A549 (cell line): ENCODE data around the gene PALS1. TPM values are rescaled to one million over a fixed set of nuclear protein-coding genes. Genes with fewer than 3 reads are reported as not detected.

Source experiments
- ATAC-seq, 2 experiments: fragments of 200-7000 bp in 1 of 2; fragments of >200 bp in 1 of 2; cut with Nextera tagmentation in 1 of 2; cut with Tn5 transposase in 1 of 2; 3 replicates each; pipeline versions ENCODE4 v1.8.0 to v1.9.1; 2018 to 2020; ENCODE audit warnings: mild to moderate bottlenecking in 1 of 2, moderate library complexity in 1 of 2
- CTCF ChIA-PET: fragments of 300-600 bp; sonication (Branson Sonifier 250); formaldehyde crosslinking; extraction: SDS; loops from one replicate; lab custom pipeline; 2021; ENCODE audit warnings: antibody characterized with exemption, inconsistent platforms; lab: Yijun Ruan, JAX
- POLR2A ChIA-PET: fragments of 350-600 bp; formaldehyde crosslinking; extraction: SDS; loops from one replicate; lab custom pipeline; 2021; ENCODE audit warnings: antibody characterized with exemption, inconsistent platforms; lab: Yijun Ruan, JAX
- DNase-seq, 2 experiments: peaks; one replicate each; pipeline versions ENCODE4 v3.0.0 to v3.0.0-alpha.2; 2011 to 2016; ENCODE audit warnings: low read depth in 1 of 2, low spot score in 1 of 2
- FAIRE-seq: peaks from 2 replicates; lab custom pipeline; 2011; peaks lifted over from hg19 to GRCh38; lab: Jason Lieb, UNC
- H3K27ac ChIP-seq, 2 experiments: fragments of >200 bp; sonication (Bioruptor Twin); formaldehyde crosslinking; 3 replicates each; pipeline ENCODE4 v1.5.1; 2016 to 2017
- H3K4me1 ChIP-seq: fragments of >200 bp; sonication (Bioruptor Twin); formaldehyde crosslinking; 3 replicates; pipeline ENCODE4 v1.6.1; 2016
- H3K4me2 ChIP-seq: fragments of >200 bp; sonication (Bioruptor Twin); formaldehyde crosslinking; 3 replicates; pipeline ENCODE4 v1.6.1; 2016
- H3K4me3 ChIP-seq: fragments of >200 bp; sonication (Bioruptor Twin); formaldehyde crosslinking; 3 replicates; pipeline ENCODE4 v1.5.1; 2016
- H3K9me3 ChIP-seq: fragments of >200 bp; sonication (Bioruptor Twin); formaldehyde crosslinking; 3 replicates; pipeline ENCODE4 v1.6.1; 2016
- ATOH8 ChIP-seq: fragments of 250-450 bp; sonication (Bioruptor Pico); IDR thresholded peaks from 2 replicates; pipeline ENCODE4 v1.5.0; 2020; ENCODE audit warnings: low read depth, mild to moderate bottlenecking, moderate library complexity
- BCL3 ChIP-seq: fragments of >200 bp; sonication (Bioruptor Twin); formaldehyde crosslinking; IDR thresholded peaks from 3 replicates; pipeline ENCODE4 v1.6.1; 2016
- CBX2 ChIP-seq: fragments of 200-600 bp; sonication (generic); IDR thresholded peaks from 2 replicates; pipeline ENCODE4 v1.6.1; 2016; ENCODE audit warnings: low read depth, mild to moderate bottlenecking, borderline replicate concordance
- CEBPB ChIP-seq, 2 experiments: fragments of >200 bp in 1 of 2; sonication (Bioruptor Twin) in 1 of 2; formaldehyde crosslinking in 1 of 2; IDR thresholded peaks; 2 replicates each; pipeline ENCODE4 v1.6.1; 2012 to 2016
- CHD4 ChIP-seq: fragments of 200-600 bp; sonication (generic); IDR thresholded peaks from 2 replicates; pipeline ENCODE4 v1.6.1; 2016; ENCODE audit warnings: antibody characterized with exemption, mild to moderate bottlenecking, borderline replicate concordance
- EHF ChIP-seq: fragments of 250-450 bp; sonication (Bioruptor Pico); IDR thresholded peaks from 2 replicates; pipeline ENCODE4 v1.5.0; 2020; ENCODE audit warnings: mild to moderate bottlenecking
- EHMT2 ChIP-seq: fragments of 200-600 bp; sonication (generic); IDR thresholded peaks from 2 replicates; pipeline ENCODE4 v1.6.1; 2016; ENCODE audit warnings: antibody characterized with exemption, low read depth, mild to moderate bottlenecking, moderate library complexity
- ELK1 ChIP-seq: fragments of 150-350 bp; IDR thresholded peaks from 2 replicates; pipeline ENCODE4 v1.6.1; 2014; ENCODE audit warnings: low read depth, mild to moderate bottlenecking, low read length
- FOSB ChIP-seq: fragments of 250-450 bp; sonication (Bioruptor Pico); IDR thresholded peaks from 2 replicates; pipeline ENCODE4 v1.5.0; 2020; ENCODE audit warnings: mild to moderate bottlenecking, moderate library complexity
- FOXS1 ChIP-seq: fragments of 250-450 bp; sonication (Bioruptor Pico); IDR thresholded peaks from 2 replicates; pipeline ENCODE4 v1.5.0; 2020; ENCODE audit warnings: mild to moderate bottlenecking, moderate library complexity
- GATA3 ChIP-seq: IDR thresholded peaks from 2 replicates; pipeline ENCODE4 v1.6.1; 2012; ENCODE audit warnings: borderline replicate concordance
- HES2 ChIP-seq: fragments of >200 bp; sonication (Bioruptor Twin); formaldehyde crosslinking; IDR thresholded peaks from 2 replicates; pipeline ENCODE4 v1.6.1; 2016
- HOXB13 ChIP-seq: fragments of 250-450 bp; sonication (Bioruptor Pico); IDR thresholded peaks from 2 replicates; pipeline ENCODE4 v1.5.0; 2020; ENCODE audit warnings: low read depth, mild to moderate bottlenecking, moderate library complexity
- JUN ChIP-seq, 2 experiments: fragments of >200 bp; sonication (Bioruptor Twin); formaldehyde crosslinking; IDR thresholded peaks; 2 replicates in 1 of 2; 3 replicates in 1 of 2; pipeline ENCODE4 v1.6.1; 2016 to 2017
- JUNB ChIP-seq: fragments of >200 bp; sonication (Bioruptor Twin); formaldehyde crosslinking; IDR thresholded peaks from 2 replicates; pipeline ENCODE4 v1.6.1; 2016
- MAX ChIP-seq: IDR thresholded peaks from 2 replicates; pipeline ENCODE4 v1.6.1; 2012
- NPAS2 ChIP-seq: fragments of 250-450 bp; sonication (Bioruptor Pico); IDR thresholded peaks from 2 replicates; pipeline ENCODE4 v1.8.0; 2022; ENCODE audit warnings: mild to moderate bottlenecking, moderate library complexity, borderline replicate concordance
- NR3C1 ChIP-seq: fragments of >200 bp; sonication (Bioruptor Twin); formaldehyde crosslinking; IDR thresholded peaks from 3 replicates; pipeline ENCODE4 v1.6.1; 2017
- PBX3 ChIP-seq: IDR thresholded peaks from 2 replicates; pipeline ENCODE4 v1.6.1; 2012
- PHF8 ChIP-seq: fragments of 200-600 bp; sonication (generic); IDR thresholded peaks from 2 replicates; pipeline ENCODE4 v1.6.1; 2016; ENCODE audit warnings: low read depth, mild to moderate bottlenecking, antibody characterized with exemption, moderate library complexity, borderline replicate concordance
- RARB ChIP-seq: fragments of 250-450 bp; sonication (Bioruptor Pico); IDR thresholded peaks from 2 replicates; pipeline ENCODE4 v1.8.0; 2021; ENCODE audit warnings: mild to moderate bottlenecking, moderate library complexity
- REST ChIP-seq: fragments of 200-600 bp; sonication (generic); IDR thresholded peaks from 2 replicates; pipeline ENCODE4 v1.6.1; 2016; ENCODE audit warnings: antibody characterized with exemption, mild to moderate bottlenecking, moderate library complexity
- SMC3 ChIP-seq: fragments of >200 bp; sonication (Bioruptor Twin); formaldehyde crosslinking; IDR thresholded peaks from 3 replicates; pipeline ENCODE4 v1.6.1; 2018; ENCODE audit warnings: inconsistent platforms
- TFCP2L1 ChIP-seq: fragments of 250-450 bp; sonication (Bioruptor Pico); IDR thresholded peaks from 2 replicates; pipeline ENCODE4 v1.5.0; 2021; ENCODE audit warnings: mild to moderate bottlenecking
- ZFP36 ChIP-seq: fragments of 450-650 bp; IDR thresholded peaks from 2 replicates; pipeline ENCODE4 v1.6.1; 2014; ENCODE audit warnings: borderline replicate concordance; ENCODE audit not compliant: partially characterized antibody
- ZSCAN20 ChIP-seq: fragments of 250-450 bp; sonication (Bioruptor Pico); IDR thresholded peaks from 2 replicates; pipeline ENCODE4 v1.8.0; 2022; ENCODE audit warnings: mild to moderate bottlenecking, moderate library complexity
- WGBS: methylation state at CpG from one replicate; pipeline ENCODE4 v1.1.6; 2017; ENCODE audit errors: missing lambda C conversion rate; 5-methylcytosine and 5-hydroxymethylcytosine counted together
- polyA plus RNA-seq, 4 experiments: library from polyadenylated mRNA; depleted of rRNA in 3 of 4; stranded (reverse); fragments of >200 nt; fragmentation: RNase III in 1 of 4; extraction: RNeasy Plus Mini Kit Qiagen cat#74134 plus additional on column Dnase treatment in 1 of 4; gene quantifications; 2 replicates in 3 of 4; 3 replicates in 1 of 4; pipeline ENCODE4 v1.2.3, GENCODE V29; 2011 to 2017

Gene PALS1
- polyA plus RNA-seq, 2 of the 4 experiments (the other 2 are of a cell fraction), result 23.4 to 32.6 TPM

- TF ChIP-seq NPAS2 (no peak), GATA3 (no peak), SMC3 (no peak), PHF8 (no peak), EHF (CRISPR knock-in tag) (no peak), FOSB (no peak), ZSCAN20 (CRISPR knock-in tag) (no peak), CHD4 (no peak), TFCP2L1 (CRISPR knock-in tag) (no peak), HES2 (no peak), CEBPB (IDR thresholded peaks at IDR 0.05) (no peak), ZFP36 (no peak), HOXB13 (CRISPR knock-in tag) (no peak), ATOH8 (CRISPR knock-in tag) (no peak)
- Histone ChIP-seq H3K4me1 (peaks cover 10% of the 10 kb centered on the region), H3K4me3 (no peak overlapping the region), H3K27ac (no peak overlapping the region), H3K4me2 (no peak overlapping the region), H3K9me3 (no peaks in the 10 kb centered on the region)
- ATAC-seq, result no peak
- POLR2A ChIA-PET, result no interaction called here
- no peak for DNase-seq
- 95% methylated on average over 2 of the region's 2 CpGs for WGBS
- FAIRE-seq, result no peak
- CTCF ChIA-PET, result interaction anchor here (1.1 to 3.0 kb wide), 3 partner anchors 24 to 93 kb away, joined by 3 to 10 read pairs (median 4); no protein-coding TSS in a partner anchor
Measured at GRCh38 chr14:67192366-67192765, 48.9 kb upstream of the PALS1 start.

- ChIA-PET POLR2A (no interaction called here), CTCF (interaction anchor here (1.0 kb wide), 1 partner anchor 29 kb away, joined by 4 read pairs; no protein-coding TSS in a partner anchor)
Measured at GRCh38 chr14:67195279-67195678, 46.0 kb upstream of the PALS1 start.

More at GRCh38 chr14:67195279-67195678, 46.0 kb upstream of the PALS1 start:
- H3K4me2 ChIP-seq, result no peak overlapping the region
- 88% methylated on average over 2 of the region's 2 CpGs for WGBS
- FAIRE-seq, result no peak
- DNase-seq, result no peak
- no peak for ATAC-seq
- no peak overlapping the region for H3K4me3 ChIP-seq
- no peak for TF ChIP-seq CBX2
- no peak for TF ChIP-seq JUN (IDR thresholded peaks at IDR 0.05)
- no peak for TF ChIP-seq HOXB13 (CRISPR knock-in tag)
- TF ChIP-seq BCL3, result no peak
- no peak for TF ChIP-seq PBX3
- no peak for TF ChIP-seq RARB
- no peak for TF ChIP-seq REST
- TF ChIP-seq MAX, result no peak
- TF ChIP-seq NR3C1, result no peak
- no peak for TF ChIP-seq ELK1
- TF ChIP-seq EHMT2, result no peak
- TF ChIP-seq FOXS1 (CRISPR knock-in tag), result no peak
- no peak for TF ChIP-seq JUNB
- H3K27ac ChIP-seq, result no peak overlapping the region
- no peaks in the 10 kb centered on the region for H3K9me3 ChIP-seq
- no peaks in the 10 kb centered on the region for H3K4me1 ChIP-seq
